HepG2 (cell line): Measurements from ENCODE around the gene SUDS3. TPM values are rescaled to one million over a fixed set of nuclear protein-coding genes. Genes with fewer than 3 reads are reported as not detected.

Experiments
- ATAC-seq: fragments of 200-7000 bp; cut with Tn5 transposase; 3 replicates; pipeline ENCODE4 v1.9.1; 2020; ENCODE audit warnings: mild to moderate bottlenecking, moderate library complexity
- BruUV-seq: library from RNA; stranded (reverse); fragments of 400-500 nt; replicated peaks from 2 replicates; lab custom pipeline; 2021; lab: Mats Ljungman, UMichigan
- CTCF ChIA-PET: fragments of 300-600 bp; formaldehyde crosslinking; extraction: SDS; loops from one replicate; lab custom pipeline; 2021; ENCODE audit warnings: low total read pairs, inconsistent platforms, low intra/inter-chr PET ratio; lab: Yijun Ruan, JAX
- POLR2A ChIA-PET: fragments of 350-600 bp; sonication (Branson Sonifier 250); formaldehyde crosslinking; loops from one replicate; lab custom pipeline; 2020; ENCODE audit warnings: antibody characterized with exemption, inconsistent platforms; lab: Yijun Ruan, JAX
- DNase-seq: peaks from one replicate; pipeline ENCODE4 v3.0.0-alpha.2; 2015; ENCODE audit warnings: low spot score
- FAIRE-seq: peaks from 3 replicates; lab custom pipeline; 2011; peaks lifted over from hg19 to GRCh38; lab: Jason Lieb, UNC
- H2AFZ ChIP-seq: one replicate; pipeline ENCODE4 v1.6.1; 2011; ENCODE audit warnings: low read length, inconsistent platforms
- H3K27ac ChIP-seq: fragments of 300-600 bp; 3 replicates; pipeline ENCODE4 v1.8.0; 2011; ENCODE audit warnings: mixed run types, mild to moderate bottlenecking, mixed read lengths, low read length, inconsistent platforms; ENCODE audit not compliant: insufficient read depth; ENCODE audit errors: extremely low read length
- H3K27me3 ChIP-seq, 2 experiments: fragments of 200-600 bp in 1 of 2; 2 replicates in 1 of 2; 3 replicates in 1 of 2; pipeline versions ENCODE4 v1.6.0 to v1.8.0; 2011; ENCODE audit warnings: low read length in 2 of 2, mild to moderate bottlenecking in 2 of 2, moderate library complexity in 2 of 2, inconsistent platforms in 1 of 2; ENCODE audit not compliant: insufficient read depth in 2 of 2, control insufficient read depth in 1 of 2
- H3K36me3 ChIP-seq, 2 experiments: fragments of 200-600 bp in 1 of 2; replicated peaks in 1 of 2; 2 replicates in 1 of 2; 3 replicates in 1 of 2; pipeline versions ENCODE4 v1.5.1 to v1.8.0; 2011; ENCODE audit warnings: low read length in 2 of 2, inconsistent platforms in 1 of 2; ENCODE audit not compliant: insufficient read depth in 2 of 2, control insufficient read depth in 1 of 2
- H3K4me1 ChIP-seq: 2 replicates; pipeline ENCODE4 v1.5.1; 2012; ENCODE audit warnings: low read length, inconsistent platforms; ENCODE audit not compliant: insufficient read depth
- H3K4me2 ChIP-seq: 2 replicates; pipeline ENCODE4 v1.6.0; 2011; ENCODE audit warnings: low read depth, low read length, inconsistent platforms
- H3K4me3 ChIP-seq, 3 experiments: fragments of 200-600 bp in 1 of 3; sonication (generic), shearing (Covaris generic) in 1 of 3; replicated peaks in 1 of 3; 2 replicates each; pipeline ENCODE4 v1.5.1; 2011 to 2016; ENCODE audit warnings: low read length in 3 of 3, inconsistent platforms in 2 of 3, low read depth in 2 of 3, mild to moderate bottlenecking in 2 of 3, control low read depth in 1 of 3, mixed read lengths in 1 of 3; ENCODE audit not compliant: insufficient read depth in 1 of 3
- H3K79me2 ChIP-seq: one replicate; pipeline ENCODE4 v1.6.1; 2011; ENCODE audit warnings: low read length, inconsistent platforms; ENCODE audit not compliant: insufficient read depth
- H3K9ac ChIP-seq: 2 replicates; pipeline ENCODE4 v1.6.0; 2011; ENCODE audit warnings: mild to moderate bottlenecking, low read depth, low read length, inconsistent platforms; ENCODE audit not compliant: insufficient read depth
- H3K9me3 ChIP-seq: 2 replicates; pipeline ENCODE4 v1.5.1; 2012; ENCODE audit warnings: mild to moderate bottlenecking, low read length
- H4K20me1 ChIP-seq: 2 replicates; pipeline ENCODE4 v1.6.0; 2011; ENCODE audit warnings: inconsistent platforms, mild to moderate bottlenecking, low read length, moderate library complexity; ENCODE audit not compliant: insufficient read depth
- ADNP ChIP-seq: sonication (generic); formaldehyde crosslinking; IDR thresholded peaks from 2 replicates; pipeline ENCODE4 v1.4.0; 2020; ENCODE audit warnings: missing genetic modification reagents
- ARHGAP35 ChIP-seq: sonication (generic); formaldehyde crosslinking; IDR thresholded peaks from 2 replicates; pipeline ENCODE4 v1.9.0; 2022; ENCODE audit warnings: mild to moderate bottlenecking, inconsistent platforms, moderate library complexity, missing genetic modification reagents, borderline replicate concordance
- BHLHE40 ChIP-seq: IDR thresholded peaks from 2 replicates; pipeline ENCODE4 v1.6.1; 2011; ENCODE audit warnings: low read length, improper control_type of control experiment
- ELF4 ChIP-seq: sonication (generic); formaldehyde crosslinking; IDR thresholded peaks from 2 replicates; pipeline ENCODE4 v1.5.0; 2020; ENCODE audit warnings: missing genetic modification reagents, mild to moderate bottlenecking, moderate library complexity, borderline replicate concordance
- GABPA ChIP-seq, 2 experiments: IDR thresholded peaks; 2 replicates each; pipeline ENCODE4 v1.6.1; 2011 to 2016; ENCODE audit warnings: low read depth in 2 of 2, low read length in 1 of 2, missing biosample characterization in 1 of 2, missing genetic modification characterization in 1 of 2
- GATA4 ChIP-seq: sonication (generic); IDR thresholded peaks from 2 replicates; pipeline ENCODE4 v1.6.1; 2016; ENCODE audit warnings: antibody characterized with exemption, low read depth, borderline replicate concordance
- HDAC2 ChIP-seq: sonication (generic); formaldehyde crosslinking; IDR thresholded peaks from 2 replicates; pipeline ENCODE4 v1.4.0; 2020; ENCODE audit warnings: missing genetic modification reagents
- KAT8 ChIP-seq: IDR thresholded peaks from 2 replicates; pipeline ENCODE4 v1.6.1; 2016; ENCODE audit warnings: missing genetic modification reagents, missing compliant biosample characterization
- NFRKB ChIP-seq: fragments of 450-650 bp; IDR thresholded peaks from 2 replicates; pipeline ENCODE4 v1.6.1; 2017
- PHB2 ChIP-seq: fragments of 450-650 bp; IDR thresholded peaks from 2 replicates; pipeline ENCODE4 v1.6.1; 2018; ENCODE audit not compliant: partially characterized antibody
- PHF20 ChIP-seq: sonication (generic); formaldehyde crosslinking; IDR thresholded peaks from 2 replicates; pipeline ENCODE4 v1.5.0; 2020; ENCODE audit warnings: mild to moderate bottlenecking, missing genetic modification reagents
- PITX1 ChIP-seq: sonication (generic); formaldehyde crosslinking; IDR thresholded peaks from 2 replicates; pipeline ENCODE4 v1.5.1; 2020; ENCODE audit warnings: mild to moderate bottlenecking, missing genetic modification reagents
- REXO4 ChIP-seq: sonication (generic); formaldehyde crosslinking; IDR thresholded peaks from 2 replicates; pipeline ENCODE4 v1.8.0; 2022; ENCODE audit warnings: missing genetic modification reagents, mild to moderate bottlenecking, borderline replicate concordance
- SP2 ChIP-seq: sonication (generic); formaldehyde crosslinking; IDR thresholded peaks from 2 replicates; pipeline ENCODE4 v1.5.1; 2020; ENCODE audit warnings: mild to moderate bottlenecking, missing genetic modification reagents
- SYNCRIP ChIP-seq: fragments of 200-400 bp; formaldehyde crosslinking; IDR thresholded peaks from 2 replicates; pipeline ENCODE4 v1.6.1; 2018; ENCODE audit warnings: mild to moderate bottlenecking, low read depth, low read length; ENCODE audit not compliant: insufficient read depth
- THAP8 ChIP-seq: sonication (generic); formaldehyde crosslinking; IDR thresholded peaks from 2 replicates; pipeline ENCODE4 v1.5.1; 2020; ENCODE audit warnings: missing genetic modification reagents, mild to moderate bottlenecking, borderline replicate concordance
- XBP1 ChIP-seq: sonication (generic); formaldehyde crosslinking; IDR thresholded peaks from 2 replicates; pipeline ENCODE4 v1.5.0; 2020; ENCODE audit warnings: missing genetic modification reagents
- ZC3H4 ChIP-seq: sonication (generic); formaldehyde crosslinking; IDR thresholded peaks from 2 replicates; pipeline ENCODE4 v1.4.0; 2020; ENCODE audit warnings: missing genetic modification reagents, borderline replicate concordance
- ZNF367 ChIP-seq: sonication (generic); formaldehyde crosslinking; IDR thresholded peaks from 2 replicates; pipeline ENCODE4 v1.4.0; 2020; ENCODE audit warnings: missing genetic modification reagents, borderline replicate concordance
- ZNF383 ChIP-seq: sonication (generic); formaldehyde crosslinking; IDR thresholded peaks from 2 replicates; pipeline ENCODE4 v1.4.0; 2020; ENCODE audit warnings: missing genetic modification reagents, mild to moderate bottlenecking, borderline replicate concordance
- ZNF543 ChIP-seq: sonication (generic); formaldehyde crosslinking; IDR thresholded peaks from 2 replicates; pipeline ENCODE4 v1.4.0; 2020; ENCODE audit warnings: mild to moderate bottlenecking, missing genetic modification reagents
- ZSCAN29 ChIP-seq: sonication (generic); formaldehyde crosslinking; conservative IDR thresholded peaks from 2 replicates; pipeline ENCODE4 v1.4.0; 2020; ENCODE audit warnings: mild to moderate bottlenecking, missing genetic modification reagents
- WGBS: methylation state at CpG from one replicate; pipeline ENCODE4 v1.1.6; 2017; ENCODE audit warnings: low lambda C conversion rate; 5-methylcytosine and 5-hydroxymethylcytosine counted together
- in situ Hi-C: cut with HindIII; loops from 2 replicates; pipeline ENCODE4 v1.10.0; 2017; ENCODE audit warnings: low pct_unique_long_range_greater_than_20kb; ENCODE audit not compliant: extremely low pct_ligation_motif_present
- intact Hi-C: fragments of 100-400 bp; cut with micrococcal nuclease; formaldehyde crosslinking; loops from one replicate; pipeline ENCODE4 v1.10.0; 2022; ENCODE audit not compliant: unreplicated experiment
- polyA plus RNA-seq, 8 experiments: library from polyadenylated mRNA; depleted of rRNA in 3 of 8; stranded (reverse) in 7 of 8; unstranded in 1 of 8; fragments of >200 nt; fragmentation: Illumina TruSeq in 4 of 8; extraction: Trizol in 4 of 8; gene quantifications; 2 replicates each; pipeline versions ENCODE4 v1.2.1 to v1.2.3, GENCODE V29; 2011 to 2016; ENCODE audit warnings: low read depth in 4 of 8, missing spikeins in 1 of 8, mixed read lengths in 1 of 8; ENCODE audit not compliant: insufficient read depth in 1 of 8
- total RNA-seq, 5 experiments: library from RNA; depleted of rRNA; stranded (reverse); fragments of >200 nt; fragmentation: Illumina TruSeq; extraction: Trizol; gene quantifications; 2 replicates each; pipeline ENCODE4 v1.2.3, GENCODE V29; 2016; ENCODE audit warnings: low read depth in 1 of 5

SUDS3 gene
- total and polyA plus RNA-seq, 2 of the 13 experiments (the other 11 are each of a cell fraction or from before 2014, with no cell fraction given) = 20.2 to 33.1 TPM

DNA sequence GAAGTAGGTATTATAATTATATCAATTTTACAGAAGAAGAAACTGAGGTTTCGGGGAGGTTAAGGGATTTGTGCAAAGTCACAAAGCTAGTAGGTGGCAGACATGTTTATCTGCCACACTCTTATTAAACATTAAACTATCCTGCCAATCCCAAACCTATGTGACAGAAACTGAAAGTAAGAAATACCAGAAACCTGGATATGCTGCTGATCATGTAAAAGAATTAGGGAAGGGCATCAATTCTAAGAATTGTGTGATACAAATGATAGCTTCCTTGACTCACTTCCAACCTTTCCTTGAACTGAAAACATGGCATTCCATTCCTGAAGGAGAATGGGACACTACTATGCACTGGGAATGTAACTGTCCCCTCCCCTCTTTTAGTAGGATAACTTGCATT lies 20.5 kb upstream of the SUDS3 start:
- intact Hi-C loops = no loop called here
- Histone ChIP-seq H3K4me2 (no peak overlapping the region), H2AFZ (no peak overlapping the region), H3K9me3 (peaks cover 5% of the 10 kb centered on the region; the same call in 1 of the 2 replicates), H3K36me3 (no peaks in the 10 kb centered on the region), H3K27ac (no peak overlapping the region), H4K20me1 (0 out of 2 replicates have a peak, but pooled peaks cover 7% of the 10 kb centered on the region), H3K27me3 (no peaks in the 10 kb centered on the region), H3K79me2 (no peaks in the 10 kb centered on the region), H3K4me1 (peaks cover 52% of the 10 kb centered on the region), H3K9ac (no peak overlapping the region), H3K4me3 (no peak overlapping the region)
- ATAC-seq (no peak), FAIRE-seq (no peak), DNase-seq (no peak)
- in situ Hi-C loops = no loop called here
- POLR2A ChIA-PET = no interaction called here
- TF ChIP-seq ARHGAP35 (CRISPR knock-in tag) (no peak), SP2 (no peak), PHF20 (no peak), SYNCRIP (no peak), ZNF367 (CRISPR knock-in tag) (no peak), ADNP (CRISPR knock-in tag) (no peak), PHB2 (no peak), GATA4 (no peak)
- CTCF ChIA-PET = no interaction called here
- BruUV-seq = no TSS peak
- whole genome bisulfite sequencing = 100% methylated on average over 1 of the region's 1 CpG

- H3K4me3 ChIP-seq = no peak overlapping the region
- H3K9me3 ChIP-seq = peaks cover 5% of the 10 kb centered on the region; the same call in 1 of the 2 replicates
- H3K4me2 ChIP-seq = no peak overlapping the region
- intact Hi-C loops (no loop called here), in situ Hi-C loops (no loop called here)
- no peak overlapping the region for H2AFZ ChIP-seq
- POLR2A ChIA-PET = interaction anchor here (1.0 to 1.4 kb wide), 2 partner anchors 17 to 19 kb away, joined by 3 to 6 read pairs; partner anchors contain the start of gene SUDS3
- TF ChIP-seq HDAC2 (CRISPR knock-in tag) (no peak), ELF4 (no peak), BHLHE40 (no peak), PITX1 (CRISPR knock-in tag) (no peak), ZC3H4 (CRISPR knock-in tag) (no peak), REXO4 (CRISPR knock-in tag) (no peak), GABPA (IDR thresholded peaks at IDR 0.05; ENCODE audit: low read depth, low read length) (no peak), GABPA (CRISPR knock-in tag; IDR thresholded peaks at IDR 0.05; ENCODE audit: low read depth) (no peak), ZNF383 (CRISPR knock-in tag) (no peak), NFRKB (no peak), THAP8 (CRISPR knock-in tag) (no peak), KAT8 (CRISPR knock-in tag) (no peak), ZNF543 (CRISPR knock-in tag) (no peak), XBP1 (CRISPR knock-in tag) (no peak), ZSCAN29 (CRISPR knock-in tag) (no peak)
- peaks cover 47% of the 10 kb centered on the region for H3K4me1 ChIP-seq
- no peak overlapping the region for H3K27ac ChIP-seq
- H4K20me1 ChIP-seq = no peaks in the 10 kb centered on the region
- no peaks in the 10 kb centered on the region for H3K79me2 ChIP-seq
- CTCF ChIA-PET = no interaction called here
- FAIRE-seq = no peak
- H3K27me3 ChIP-seq = no peaks in the 10 kb centered on the region
- DNase-seq = no peak
- BruUV-seq = no TSS peak
- H3K36me3 ChIP-seq = no peaks in the 10 kb centered on the region
- H3K9ac ChIP-seq = no peak overlapping the region
- WGBS = 67% methylated on average over 1 of the region's 1 CpG
- no peak for ATAC-seq
These were observed 19.5 kb upstream of the SUDS3 start for GRCh38 chr12:118356809-118357256.
